Liver (tissue), 9 donors: ENCODE results near the gene CAPN15. TPM values are rescaled to one million over a fixed set of nuclear protein-coding genes. Genes with fewer than 3 reads are reported as not detected.

Experiments used
- DNase-seq: peaks from one replicate; pipeline ENCODE4 v3.0.0-alpha.2; 2017; ENCODE audit warnings: low spot score
- H3K27ac ChIP-seq, 2 donors: one replicate each; pipeline ENCODE4 v1.7.0; 2013; ENCODE audit warnings: inconsistent platforms in 2 of 2, low read length in 2 of 2, control low read depth in 1 of 2, low read depth in 1 of 2, mild to moderate bottlenecking in 1 of 2
- H3K27me3 ChIP-seq, 4 donors: one replicate each; pipeline versions ENCODE4 v1.6.1 to v1.7.0; 2013; ENCODE audit warnings: low read length in 3 of 4, inconsistent platforms in 1 of 4, mild to moderate bottlenecking in 1 of 4, moderate library complexity in 1 of 4; ENCODE audit not compliant: control insufficient read depth in 4 of 4, insufficient read depth in 4 of 4
- H3K36me3 ChIP-seq, 4 donors: one replicate each; pipeline versions ENCODE4 v1.6.1 to v1.7.0; 2013; ENCODE audit warnings: low read length in 3 of 4, mild to moderate bottlenecking in 3 of 4, low read depth in 1 of 4, moderate library complexity in 1 of 4; ENCODE audit not compliant: control insufficient read depth in 4 of 4, insufficient read depth in 3 of 4
- H3K4me1 ChIP-seq, 4 donors: one replicate each; pipeline versions ENCODE4 v1.6.1 to v1.7.0; 2013; ENCODE audit warnings: low read length in 3 of 4, mild to moderate bottlenecking in 3 of 4, moderate library complexity in 1 of 4; ENCODE audit not compliant: control insufficient read depth in 4 of 4, insufficient read depth in 4 of 4
- H3K4me3 ChIP-seq, 3 donors: one replicate each; pipeline versions ENCODE4 v1.6.1 to v1.7.0; 2013; ENCODE audit warnings: low read length in 3 of 3, control low read depth in 1 of 3, low read depth in 1 of 3, mild to moderate bottlenecking in 1 of 3
- H3K9ac ChIP-seq, 2 donors: one replicate each; pipeline ENCODE4 v1.7.0; 2013; ENCODE audit warnings: low read length in 2 of 2, mild to moderate bottlenecking in 2 of 2, moderate library complexity in 2 of 2, control low read depth in 1 of 2, low read depth in 1 of 2
- H3K9me3 ChIP-seq, 4 donors: one replicate each; pipeline versions ENCODE4 v1.6.1 to v1.7.0; 2013; ENCODE audit warnings: low read length in 3 of 4; ENCODE audit not compliant: control insufficient read depth in 4 of 4
- ATF3 ChIP-seq: IDR thresholded peaks from 2 replicates; pipeline ENCODE4 v1.6.1; 2016; ENCODE audit warnings: antibody characterized with exemption
- CTCF ChIP-seq: fragments of 150-350 bp; IDR thresholded peaks from 2 replicates; pipeline ENCODE4 v1.5.1; 2017; ENCODE audit warnings: improper control_type of control experiment, low read depth, low read length; ENCODE audit not compliant: missing input control
- EGR1 ChIP-seq, 2 donors: IDR thresholded peaks; 2 replicates each; pipeline ENCODE4 v1.6.1; 2016 to 2018; ENCODE audit warnings: antibody characterized with exemption in 2 of 2, low read depth in 2 of 2
- FOXA2 ChIP-seq: IDR thresholded peaks from 2 replicates; pipeline ENCODE4 v1.6.1; 2016; ENCODE audit warnings: antibody characterized with exemption
- HNF4A ChIP-seq, 2 donors: conservative IDR thresholded peaks; 2 replicates each; pipeline ENCODE4 v1.6.1; 2016; ENCODE audit warnings: antibody characterized with exemption in 2 of 2, mild to moderate bottlenecking in 2 of 2
- HNF4G ChIP-seq: IDR thresholded peaks from 2 replicates; pipeline ENCODE4 v1.6.1; 2016; ENCODE audit warnings: antibody characterized with exemption
- JUND ChIP-seq, 2 donors: IDR thresholded peaks; 2 replicates each; pipeline ENCODE4 v1.6.1; 2016; ENCODE audit warnings: antibody characterized with exemption in 2 of 2
- MAX ChIP-seq: IDR thresholded peaks from 2 replicates; pipeline ENCODE4 v1.6.1; 2016; ENCODE audit warnings: antibody characterized with exemption
- RAD21 ChIP-seq, 2 donors: IDR thresholded peaks; 2 replicates each; pipeline ENCODE4 v1.6.1; 2016; ENCODE audit warnings: antibody characterized with exemption in 2 of 2, mild to moderate bottlenecking in 2 of 2
- REST ChIP-seq: IDR thresholded peaks from 2 replicates; pipeline ENCODE4 v1.6.1; 2016; ENCODE audit warnings: antibody characterized with exemption, mild to moderate bottlenecking
- RXRA ChIP-seq, 2 donors: IDR thresholded peaks; 2 replicates each; pipeline ENCODE4 v1.6.1; 2017 to 2018; ENCODE audit warnings: antibody characterized with exemption in 2 of 2, mild to moderate bottlenecking in 1 of 2
- SP1 ChIP-seq: IDR thresholded peaks from 2 replicates; pipeline ENCODE4 v1.6.1; 2018; ENCODE audit warnings: antibody characterized with exemption, mild to moderate bottlenecking
- TAF1 ChIP-seq: conservative IDR thresholded peaks from 2 replicates; pipeline ENCODE4 v1.6.1; 2016; ENCODE audit warnings: antibody characterized with exemption, mild to moderate bottlenecking
- YY1 ChIP-seq: IDR thresholded peaks from 2 replicates; pipeline ENCODE4 v1.6.1; 2016; ENCODE audit warnings: antibody characterized with exemption, mild to moderate bottlenecking
- ZBTB33 ChIP-seq: IDR thresholded peaks from 2 replicates; pipeline ENCODE4 v1.6.1; 2016; ENCODE audit warnings: antibody characterized with exemption
- WGBS: extraction: QIAGEN DNeasy Blood & Tissue Kit; methylation state at CpG from one replicate; pipeline ENCODE4 v1.1.7; 2013; 5-methylcytosine and 5-hydroxymethylcytosine counted together
- polyA plus RNA-seq, 2 donors: library from polyadenylated mRNA; stranded (reverse) in 1 of 2; unstranded in 1 of 2; fragments of 200-250 nt in 1 of 2; fragments of >200 nt in 1 of 2; fragmentation: Nextera tagmentation in 1 of 2; extraction: Ambion mirVana in 1 of 2; gene quantifications; one replicate each; pipeline versions ENCODE4 v1.2.1 to v1.2.3, GENCODE V29; 2013 to 2015
- total RNA-seq, 2 donors: library from RNA; depleted of rRNA; stranded (reverse); fragments of >200 nt; gene quantifications; one replicate each; pipeline ENCODE4 v1.2.3, GENCODE V29; 2014
- donor health status: healthy.
- donor health status: healthy.
- donor health status: healthy.
- donor health status: healthy.
- donor health status: healthy.

CAPN15 gene
- total and polyA plus RNA-seq, 4 donors, result 5.9 to 37.2 (median 21.6) TPM

- TF ChIP-seq HNF4A (conservative IDR thresholded peaks at IDR 0.05) (no peak), MAX (no peak), TAF1 (no peak), JUND (IDR thresholded peaks at IDR 0.05) (no peak), SP1 (no peak), YY1 (no peak)
- H3K4me3 ChIP-seq, result no peak overlapping the region
These were observed 34.7 kb downstream of the CAPN15 start for GRCh38 chr16:561957-562938.

GRCh38 chr16:563072-563644 lies 35.6 kb downstream of the CAPN15 start:
- 85% methylated on average over 30 of the region's 30 CpGs for WGBS
- H3K4me1 ChIP-seq, result peaks cover 3 to 27% (median 9%) of the 10 kb centered on the region in 4 donors
- no peaks in the 10 kb centered on the region for H3K9me3 ChIP-seq
- H3K9ac ChIP-seq, result no peak overlapping the region
- no peak overlapping the region for H3K4me3 ChIP-seq
- no peaks in the 10 kb centered on the region for H3K36me3 ChIP-seq
- no peak for DNase-seq
- H3K27ac ChIP-seq, result no peak overlapping the region
- TF ChIP-seq RXRA (IDR thresholded peaks at IDR 0.05) (no peak), ZBTB33 (no peak), TAF1 (no peak), FOXA2 (no peak), RAD21 (IDR thresholded peaks at IDR 0.05) (no peak), MAX (no peak)
- H3K27me3 ChIP-seq, result peaks cover 0 to 5% (median under 1%) of the 10 kb centered on the region in 4 donors

More at GRCh38 chr16:561957-562938, 34.7 kb downstream of the CAPN15 start:
- peaks cover 3 to 32% (median 10%) of the 10 kb centered on the region in 4 donors for H3K4me1 ChIP-seq
- H3K27ac ChIP-seq, result no peak overlapping the region
- peaks cover 0 to 5% (median under 1%) of the 10 kb centered on the region in 4 donors for H3K27me3 ChIP-seq
- H3K36me3 ChIP-seq, result no peaks in the 10 kb centered on the region
- DNase-seq, result no peak
- WGBS, result 90% methylated on average over 43 of the region's 43 CpGs
- H3K9ac ChIP-seq, result no peak overlapping the region
- H3K9me3 ChIP-seq, result no peaks in the 10 kb centered on the region

- peak overlapping the region in 1 of 3 donors; percentile 9 for H3K4me3 ChIP-seq
- TF ChIP-seq ATF3 (no peak), CTCF (no peak), RXRA (IDR thresholded peaks at IDR 0.05) (no peak), TAF1 (no peak), FOXA2 (no peak), YY1 (no peak), REST (no peak), MAX (no peak), RAD21 (IDR thresholded peaks at IDR 0.05) (no peak), EGR1 (IDR thresholded peaks at IDR 0.05; ENCODE audit: low read depth in 2 of 2) (no peak), HNF4G (no peak)
These were observed 37.3 kb downstream of the CAPN15 start for GRCh38 chr16:564690-565418.

More at GRCh38 chr16:564690-565418, 37.3 kb downstream of the CAPN15 start:
- Histone ChIP-seq H3K27me3 (peaks cover 0 to 2% (median 0%) of the 10 kb centered on the region in 4 donors), H3K27ac (no peak overlapping the region), H3K9ac (no peak overlapping the region), H3K9me3 (no peaks in the 10 kb centered on the region), H3K36me3 (no peaks in the 10 kb centered on the region), H3K4me1 (peaks cover 4 to 23% (median 6%) of the 10 kb centered on the region in 4 donors)
- WGBS, result 89% methylated on average over 42 of the region's 42 CpGs
- DNase-seq, result no peak
